NCI-H146 treated with DMSO at 0.1 percent for 48 hours (cell line): ENCODE measurements around the gene CYP3A7.
"Not testable (repeated sequence)": the region's sequence is repeated elsewhere in the genome, so short reads cannot be mapped to it uniquely, and the experiment has no call there.

Source experiments
- DNase-seq: peaks from one replicate; lab custom pipeline; 2025; ENCODE audit not compliant: unreplicated experiment; lab: John Stamatoyannopoulos, UW

The CYP3A7 gene

DNA sequence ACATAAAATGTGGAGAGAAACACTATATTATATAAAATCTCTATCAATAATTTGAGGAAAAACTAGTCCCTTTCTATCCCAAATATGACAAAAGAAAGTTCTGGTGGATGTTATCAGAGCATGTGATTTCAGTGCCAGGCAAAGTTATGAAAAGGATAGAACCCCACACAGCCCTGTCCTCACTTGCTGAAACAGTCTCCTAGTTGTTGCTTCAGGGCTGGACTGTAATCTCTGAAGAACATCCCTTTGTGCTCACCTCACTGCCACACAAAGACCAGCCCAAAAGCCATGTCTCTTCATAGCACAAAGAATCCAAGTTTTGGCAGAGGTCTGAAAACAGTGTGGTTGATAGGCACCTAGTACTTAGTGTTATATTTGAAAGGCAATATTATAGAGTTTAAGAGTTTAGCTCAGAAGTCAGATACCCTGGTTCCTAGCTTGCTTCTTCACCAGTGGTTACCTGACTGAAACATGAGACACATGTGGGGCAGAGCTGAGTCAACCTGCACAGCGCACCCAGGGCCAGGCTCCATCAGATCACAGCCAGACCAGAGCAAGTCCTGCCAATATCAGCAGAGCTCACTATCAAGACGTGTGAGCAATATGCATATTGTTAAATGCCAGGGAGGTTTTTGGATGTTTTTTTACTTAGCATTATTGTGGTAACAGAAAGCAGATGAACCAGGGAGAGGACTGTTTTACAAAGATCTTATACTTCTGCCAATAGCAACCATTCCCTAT lies 25.0 kb downstream of the CYP3A7 start:
- no peak for DNase-seq

DNA sequence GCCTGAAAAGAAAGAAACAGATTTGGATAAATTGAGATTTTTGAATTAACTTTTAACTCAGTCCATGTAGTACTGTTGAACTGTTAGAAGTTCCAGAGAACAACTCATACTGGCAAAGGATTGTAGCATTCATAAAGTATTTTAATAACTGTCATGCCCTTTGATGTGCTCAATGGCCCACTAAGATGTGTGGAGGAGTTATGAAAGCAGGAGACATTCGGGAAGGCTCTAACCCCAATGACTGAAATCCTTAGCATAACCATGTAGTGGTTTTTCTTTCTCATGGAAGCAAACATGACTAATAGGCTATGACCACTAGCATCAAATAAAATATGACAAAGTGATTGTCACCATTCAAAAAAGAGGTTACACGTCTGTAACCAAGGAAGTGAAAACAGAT lies 25.7 kb downstream of the CYP3A7 start:
- DNase-seq, result no peak

GRCh38 chr7:99707096-99707495 lies 27.9 kb downstream of the CYP3A7 start:
- DNase-seq, result no peak

- DNase-seq, result no peak
Observed at GRCh38 chr7:99699946-99700345, 35.0 kb downstream of the CYP3A7 start.

GRCh38 chr7:99698867-99699730 lies 35.9 kb downstream of the CYP3A7 start:
- DNase-seq, result not testable (repeated sequence)

GRCh38 chr7:99694912-99695304 lies 40.1 kb downstream of the CYP3A7 start:
- DNase-seq, result no peak

GRCh38 chr7:99694201-99694911 lies 40.6 kb downstream of the CYP3A7 start:
- no peak for DNase-seq

- peak; percentile 12 for DNase-seq
Observed at GRCh38 chr7:99693427-99694200, 41.4 kb downstream of the CYP3A7 start.

DNA sequence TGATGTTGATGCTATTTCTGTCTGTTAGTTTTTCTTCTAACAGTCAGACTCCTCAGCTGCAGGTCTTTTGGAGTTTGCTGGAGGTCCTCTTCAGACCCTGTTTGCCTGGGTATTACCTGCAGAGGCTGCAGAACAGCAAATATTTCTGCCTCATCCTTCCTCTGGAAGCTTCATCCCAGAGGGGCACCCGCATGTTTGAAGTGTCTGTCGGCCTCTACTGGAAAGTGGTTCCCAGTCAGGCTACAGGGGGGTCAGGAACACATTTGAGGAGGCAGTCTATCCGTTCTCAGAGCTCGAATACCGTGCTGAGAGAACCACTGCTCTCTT lies 41.9 kb downstream of the CYP3A7 start:
- no peak for DNase-seq

- DNase-seq, result not testable (repeated sequence)
Observed at GRCh38 chr7:99692563-99692962, 42.4 kb downstream of the CYP3A7 start.

DNA sequence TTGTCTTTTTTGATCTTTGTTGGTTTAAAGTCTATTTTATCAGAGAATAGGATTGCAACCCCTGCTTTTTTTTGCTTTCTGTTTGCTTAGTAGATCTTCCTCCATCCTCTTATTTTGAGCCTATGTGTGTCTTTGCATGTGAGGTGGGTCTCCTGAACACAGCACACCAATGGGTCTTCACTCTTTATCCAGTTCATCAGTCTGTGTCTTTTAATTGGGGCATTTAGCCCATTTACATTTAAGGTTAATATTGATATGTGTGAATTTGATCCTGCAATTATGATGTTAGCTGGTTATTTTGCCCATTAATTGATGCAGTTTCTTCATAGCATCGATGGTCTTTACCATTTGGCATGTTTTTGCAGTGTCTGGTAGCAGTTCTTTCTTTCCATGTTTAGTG lies 43.3 kb downstream of the CYP3A7 start:
- DNase-seq, result not testable (repeated sequence)

DNA sequence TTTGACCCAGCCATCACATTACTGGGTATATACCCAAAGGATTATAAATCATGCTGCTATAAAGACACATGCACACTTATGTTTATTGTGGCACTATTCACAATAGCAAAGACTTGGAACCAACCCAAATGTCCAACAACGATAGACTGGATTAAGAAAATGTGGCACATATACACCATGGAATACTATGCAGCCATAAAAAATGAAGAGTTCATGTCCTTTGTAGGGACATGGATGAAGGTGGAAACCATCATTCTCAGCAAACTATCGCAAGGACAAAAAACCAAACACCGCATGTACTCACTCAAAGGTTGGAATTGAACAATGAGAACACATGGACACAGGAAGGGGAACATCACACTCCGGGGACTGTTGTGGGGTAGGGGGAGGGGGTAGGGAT lies 44.1 kb downstream of the CYP3A7 start:
- DNase-seq, result not testable (repeated sequence)

- not testable (repeated sequence) for DNase-seq
Observed at GRCh38 chr7:99685871-99686608, 49.0 kb downstream of the CYP3A7 start.

DNA sequence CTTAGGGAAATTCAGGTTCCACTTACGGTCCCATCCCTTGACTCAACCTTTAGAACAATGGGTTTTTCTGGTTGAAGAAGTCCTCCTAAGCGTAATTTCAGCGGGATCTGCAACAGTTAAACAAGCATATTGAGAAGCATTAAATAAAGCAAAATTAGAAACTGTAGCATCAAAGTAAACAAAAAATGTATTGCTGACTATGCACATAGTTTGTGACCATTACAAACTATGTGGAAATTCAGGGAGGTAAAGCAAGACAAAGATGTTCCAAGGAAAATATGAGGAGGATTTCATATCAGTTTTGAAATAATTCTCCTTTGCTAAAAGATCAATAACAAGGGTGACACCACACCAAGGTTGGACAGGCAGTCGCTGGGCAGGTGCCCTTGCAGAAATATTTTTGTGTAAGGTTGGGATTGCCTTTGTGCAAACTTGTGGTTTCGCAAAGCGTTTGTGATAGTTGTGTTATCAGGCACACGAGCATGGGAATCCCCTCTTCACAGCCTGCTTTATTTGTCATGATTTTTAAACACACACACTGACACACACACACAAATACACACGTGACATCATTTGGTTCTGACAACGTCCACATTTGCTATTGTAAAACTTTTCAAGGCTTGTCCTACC lies 49.8 kb downstream of the CYP3A7 start:
- DNase-seq, result no peak

- DNase-seq, result no peak
Observed at GRCh38 chr7:99679400-99680191, 55.4 kb downstream of the CYP3A7 start, which contains the start of gene CYP3A5. Gene CYP3A5, minus strand, starts transcription at chr7:99679996. Its CDS starts 100 bp downstream, at chr7:99679896.

DNA sequence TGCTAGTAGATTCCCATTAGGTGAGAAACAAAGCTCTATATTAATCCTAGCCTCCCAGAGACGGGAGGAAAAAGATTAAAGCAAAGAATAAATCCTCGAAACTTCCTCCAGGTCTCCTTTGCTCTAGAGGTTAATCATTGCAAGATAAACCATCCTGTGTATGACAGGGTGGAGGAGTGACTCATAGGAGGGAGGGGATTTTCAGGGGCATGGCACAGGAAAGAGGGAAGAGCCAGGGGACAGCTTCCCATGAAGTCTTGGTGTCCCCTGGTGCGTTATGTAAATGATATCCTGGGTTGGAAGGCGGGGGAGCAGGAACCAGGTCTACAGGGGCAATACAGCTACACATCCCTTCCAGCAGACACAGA lies 56.0 kb downstream of the CYP3A7 start:
- no peak for DNase-seq

DNA sequence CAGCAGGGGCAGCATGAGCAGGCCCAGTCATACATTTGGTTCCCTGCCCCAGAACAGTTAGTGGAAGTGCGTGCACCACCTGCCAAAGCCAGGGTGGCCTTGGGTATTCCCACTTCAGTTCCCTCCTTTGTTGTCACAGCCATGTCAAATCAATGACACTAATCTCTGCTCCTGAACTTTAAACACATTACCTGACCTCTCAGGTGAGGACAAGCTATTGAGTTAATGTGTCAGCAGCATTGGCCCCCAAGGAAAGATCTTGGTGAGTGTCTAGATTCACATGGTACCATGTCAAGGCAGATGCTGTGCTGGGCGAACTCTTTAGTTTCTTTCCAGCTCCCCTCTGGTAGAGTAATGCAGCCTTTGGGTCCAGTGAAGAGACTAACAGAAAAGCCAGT lies 57.3 kb downstream of the CYP3A7 start:
- DNase-seq, result no peak

DNA sequence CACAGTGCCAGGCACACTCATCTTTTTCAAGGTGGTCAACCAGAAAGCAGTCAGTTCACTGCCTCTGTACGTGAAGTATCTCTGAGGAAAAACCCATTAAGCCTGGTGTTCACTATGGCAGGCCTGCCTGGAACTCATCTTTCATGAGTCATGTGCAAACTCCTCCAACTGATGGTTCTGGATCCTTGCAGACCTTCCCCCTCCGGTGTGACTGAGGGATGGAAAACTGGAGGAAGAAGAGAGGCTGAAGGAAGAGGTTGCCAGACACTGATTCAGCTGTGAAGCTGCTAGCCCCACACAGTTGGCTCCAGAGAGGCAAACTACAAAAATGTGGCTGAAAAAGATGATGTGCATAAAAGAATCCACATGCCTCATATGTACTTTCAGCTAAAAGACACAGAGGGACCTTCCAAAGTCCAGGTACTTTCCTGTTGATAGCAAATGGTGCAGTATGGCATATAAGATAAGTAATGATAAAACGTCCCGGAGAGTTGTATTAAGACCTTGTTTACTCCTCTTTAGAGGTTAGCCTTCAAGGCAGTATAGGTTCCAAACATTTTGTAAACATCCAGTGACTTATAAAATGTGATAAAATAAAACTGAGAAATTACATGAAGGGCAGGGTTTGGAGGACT lies 57.9 kb downstream of the CYP3A7 start:
- no peak for DNase-seq
